Measurements from ENCODE around the gene SRPK3. TPM values are rescaled to one million over a fixed set of nuclear protein-coding genes. Genes with fewer than 3 reads are reported as not detected.

The SRPK3 gene
- total RNA-seq, 3 donors from 2014 or later (not counting 1 experiment from before 2014, with no cell fraction given): not detected

GRCh38 chrX:153824348-153824747 lies 43.5 kb downstream of the SRPK3 start:
- H3K27me3 ChIP-seq (ENCODE audit: control insufficient read depth, insufficient read depth, low read length): no peaks in the 10 kb centered on the region
- no peak for DNase-seq
- no peak overlapping the region for H3K4me3 Mint-ChIP-seq
- no peaks in the 10 kb centered on the region for H3K9me3 Mint-ChIP-seq
- WGBS (ENCODE audit: insufficient coverage): 94% methylated on average over 7 of the region's 10 CpGs
- no peaks in the 10 kb centered on the region for H3K27me3 Mint-ChIP-seq (ENCODE audit: low read depth in 2 of 2)
- H3K4me3 ChIP-seq (ENCODE audit: low read length): no peak overlapping the region
- H3K4me1 ChIP-seq (ENCODE audit: control insufficient read depth, insufficient read depth, low read length): peaks cover 90% of the 10 kb centered on the region
- intact Hi-C loops (cut with micrococcal nuclease): no loop called here
- no peaks in the 10 kb centered on the region for H3K9me3 ChIP-seq (ENCODE audit: control insufficient read depth, insufficient read depth, low read length)
- H3K27ac Mint-ChIP-seq: peak overlapping the region in 1 of 2 donors; percentile 51
- no peak for ATAC-seq
- no peak overlapping the region for H3K27ac ChIP-seq (ENCODE audit: low read length)
- no peaks in the 10 kb centered on the region for H3K36me3 ChIP-seq (ENCODE audit: control insufficient read depth, insufficient read depth, low read length)
- peaks cover 67 to 72% of the 10 kb centered on the region in 2 donors for H3K4me1 Mint-ChIP-seq
- no peaks in the 10 kb centered on the region for H3K36me3 Mint-ChIP-seq
- TF ChIP-seq CTCF (IDR thresholded peaks at IDR 0.05): no peak

GRCh38 chrX:153825042-153825441 lies 44.2 kb downstream of the SRPK3 start:
- DNase-seq (no peak), ATAC-seq (no peak)
- WGBS (ENCODE audit: insufficient coverage): 78% methylated on average over 8 of the region's 8 CpGs
- no peaks in the 10 kb centered on the region for H3K9me3 Mint-ChIP-seq
- TF ChIP-seq CTCF (IDR thresholded peaks at IDR 0.05): no peak
- peak overlapping the region; percentile 21 for H3K4me3 Mint-ChIP-seq
- H3K4me1 Mint-ChIP-seq: peaks cover 61 to 67% of the 10 kb centered on the region in 2 donors
- Histone ChIP-seq H3K27me3 (ENCODE audit: control insufficient read depth, insufficient read depth, low read length) (no peaks in the 10 kb centered on the region), H3K36me3 (ENCODE audit: control insufficient read depth, insufficient read depth, low read length) (no peaks in the 10 kb centered on the region), H3K4me3 (ENCODE audit: low read length) (no peak overlapping the region), H3K27ac (ENCODE audit: low read length) (no peak overlapping the region), H3K9me3 (ENCODE audit: control insufficient read depth, insufficient read depth, low read length) (no peaks in the 10 kb centered on the region), H3K4me1 (ENCODE audit: control insufficient read depth, insufficient read depth, low read length) (peaks cover 84% of the 10 kb centered on the region)
- no peaks in the 10 kb centered on the region for H3K36me3 Mint-ChIP-seq
- no peaks in the 10 kb centered on the region for H3K27me3 Mint-ChIP-seq (ENCODE audit: low read depth in 2 of 2)
- peak overlapping the region in 1 of 2 donors; percentile 14 for H3K27ac Mint-ChIP-seq
- intact Hi-C loops (cut with micrococcal nuclease): no loop called here

GRCh38 chrX:153827016-153827415 lies 46.2 kb downstream of the SRPK3 start:
- Mint-ChIP-seq H3K27me3 (ENCODE audit: low read depth in 2 of 2) (no peaks in the 10 kb centered on the region), H3K36me3 (no peaks in the 10 kb centered on the region), H3K9me3 (no peaks in the 10 kb centered on the region), H3K4me3 (peak overlapping the region; percentile 77), H3K27ac (peak overlapping the region; percentile 46 to 66), H3K4me1 (peaks cover 45 to 52% of the 10 kb centered on the region in 2 donors)
- DNase-seq: no peak
- H3K27ac ChIP-seq (ENCODE audit: low read length): no peak overlapping the region
- no peaks in the 10 kb centered on the region for H3K9me3 ChIP-seq (ENCODE audit: control insufficient read depth, insufficient read depth, low read length)
- peaks cover 69% of the 10 kb centered on the region for H3K4me1 ChIP-seq (ENCODE audit: control insufficient read depth, insufficient read depth, low read length)
- TF ChIP-seq CTCF (IDR thresholded peaks at IDR 0.05): no peak
- no peaks in the 10 kb centered on the region for H3K27me3 ChIP-seq (ENCODE audit: control insufficient read depth, insufficient read depth, low read length)
- no CpG with 5 or more reads among the region's 3 CpGs for WGBS (ENCODE audit: insufficient coverage)
- intact Hi-C loops (cut with micrococcal nuclease): no loop called here
- ATAC-seq: no peak
- H3K4me3 ChIP-seq (ENCODE audit: low read length): no peak overlapping the region
- H3K36me3 ChIP-seq (ENCODE audit: control insufficient read depth, insufficient read depth, low read length): no peaks in the 10 kb centered on the region

- Histone ChIP-seq H3K4me3 (ENCODE audit: low read length) (no peak overlapping the region), H3K36me3 (ENCODE audit: control insufficient read depth, insufficient read depth, low read length) (no peaks in the 10 kb centered on the region), H3K27ac (ENCODE audit: low read length) (no peak overlapping the region), H3K27me3 (ENCODE audit: control insufficient read depth, insufficient read depth, low read length) (no peaks in the 10 kb centered on the region), H3K4me1 (ENCODE audit: control insufficient read depth, insufficient read depth, low read length) (peaks cover 60% of the 10 kb centered on the region), H3K9me3 (ENCODE audit: control insufficient read depth, insufficient read depth, low read length) (no peaks in the 10 kb centered on the region)
- 88% methylated on average over 7 of the region's 9 CpGs for WGBS (ENCODE audit: insufficient coverage)
- Mint-ChIP-seq H3K9me3 (no peaks in the 10 kb centered on the region), H3K4me3 (peak overlapping the region; percentile 77), H3K27ac (peak overlapping the region; percentile 46 to 66), H3K27me3 (ENCODE audit: low read depth in 2 of 2) (no peaks in the 10 kb centered on the region), H3K4me1 (peaks cover 37 to 43% of the 10 kb centered on the region in 2 donors), H3K36me3 (no peaks in the 10 kb centered on the region)
- ATAC-seq (no peak), DNase-seq (no peak)
- intact Hi-C loops (cut with micrococcal nuclease): no loop called here
- TF ChIP-seq CTCF (IDR thresholded peaks at IDR 0.05): no peak
These were observed 47.1 kb downstream of the SRPK3 start for GRCh38 chrX:153827903-153828302.
